NCI-H128 (cell line): ENCODE results near the gene VAT1L.

Experiments
- DNase-seq: peaks from one replicate; lab custom pipeline; 2025; ENCODE audit not compliant: unreplicated experiment; lab: John Stamatoyannopoulos, UW

Gene VAT1L

GRCh38 chr16:77905374-77905920 lies 117.1 kb downstream of the VAT1L start:
- no peak for DNase-seq

- no peak for DNase-seq
These were observed 121.7 kb downstream of the VAT1L start for GRCh38 chr16:77910021-77910420.

GRCh38 chr16:77912617-77913016 lies 124.3 kb downstream of the VAT1L start:
- no peak for DNase-seq

GRCh38 chr16:77913738-77914253 lies 125.4 kb downstream of the VAT1L start:
- no peak for DNase-seq

GRCh38 chr16:77916111-77916510 lies 127.7 kb downstream of the VAT1L start:
- DNase-seq, result no peak

GRCh38 chr16:77917971-77918370 lies 129.6 kb downstream of the VAT1L start:
- DNase-seq, result no peak

- no peak for DNase-seq
These were observed 130.7 kb downstream of the VAT1L start for GRCh38 chr16:77918809-77919707.

GRCh38 chr16:77919761-77920415 lies 131.5 kb downstream of the VAT1L start:
- no peak for DNase-seq

- DNase-seq, result no peak
These were observed 132.6 kb downstream of the VAT1L start for GRCh38 chr16:77920984-77921383.

- DNase-seq, result no peak
These were observed 133.9 kb downstream of the VAT1L start for GRCh38 chr16:77922228-77922754.

GRCh38 chr16:77925531-77925930 lies 137.2 kb downstream of the VAT1L start:
- DNase-seq, result no peak

GRCh38 chr16:77928096-77928495 lies 139.7 kb downstream of the VAT1L start:
- DNase-seq, result no peak

GRCh38 chr16:77929004-77929403 lies 140.6 kb downstream of the VAT1L start:
- DNase-seq, result no peak

- no peak for DNase-seq
These were observed 142.7 kb downstream of the VAT1L start for GRCh38 chr16:77931058-77931457.

GRCh38 chr16:77937473-77938149 lies 149.2 kb downstream of the VAT1L start:
- DNase-seq, result no peak

GRCh38 chr16:77938913-77939312 lies 150.5 kb downstream of the VAT1L start:
- DNase-seq, result no peak

- no peak for DNase-seq
These were observed 151.6 kb downstream of the VAT1L start for GRCh38 chr16:77939968-77940367.

- DNase-seq, result peak; percentile 62
These were observed 155.4 kb downstream of the VAT1L start for GRCh38 chr16:77943801-77944200.

- DNase-seq, result no peak
These were observed 156.3 kb downstream of the VAT1L start for GRCh38 chr16:77944631-77945030.

GRCh38 chr16:77945126-77945525 lies 156.8 kb downstream of the VAT1L start:
- no peak for DNase-seq

- DNase-seq, result no peak
These were observed 158.5 kb downstream of the VAT1L start for GRCh38 chr16:77946823-77947222.
